Breast epithelium (tissue), 4 donors: Measurements from ENCODE around the gene COL4A5. TPM values are rescaled to one million over a fixed set of nuclear protein-coding genes. Genes with fewer than 3 reads are reported as not detected.

ENCODE experiments used
- DNase-seq, 2 donors: peaks; one replicate each; pipeline ENCODE4 v3.0.0-alpha.2; 2019; ENCODE audit warnings: low spot score in 2 of 2
- H3K27ac ChIP-seq, 2 donors: fragments of 200-600 bp; sonication (generic) in 1 of 2; one replicate each; pipeline ENCODE4 v1.5.1; 2016 to 2019; ENCODE audit warnings: mild to moderate bottlenecking in 1 of 2
- H3K27me3 ChIP-seq, 2 donors: fragments of 200-600 bp; sonication (generic) in 1 of 2; one replicate each; pipeline versions ENCODE4 v1.5.1 to v1.6.0; 2017 to 2019; ENCODE audit warnings: control low read depth in 1 of 2, mild to moderate bottlenecking in 1 of 2
- H3K36me3 ChIP-seq: fragments of 200-600 bp; one replicate; pipeline ENCODE4 v1.5.1; 2019
- H3K4me1 ChIP-seq, 2 donors: fragments of 200-600 bp; sonication (generic); one replicate each; pipeline ENCODE4 v1.5.1; 2016 to 2019; ENCODE audit warnings: control low read depth in 1 of 2
- H3K4me3 ChIP-seq, 3 donors: fragments of 200-600 bp; sonication (generic); 1 replicate in 2 of 3; 2 replicates in 1 of 3; pipeline ENCODE4 v1.5.1; 2016 to 2019; ENCODE audit warnings: mild to moderate bottlenecking in 3 of 3, moderate library complexity in 2 of 3
- H3K9me3 ChIP-seq, 2 donors: fragments of 200-600 bp; sonication (generic) in 1 of 2; one replicate each; pipeline ENCODE4 v1.5.1; 2016 to 2019; ENCODE audit warnings: control low read depth in 1 of 2
- POLR2A ChIP-seq: fragments of 450-650 bp; IDR thresholded peaks from one replicate; pipeline ENCODE4 v1.6.1; 2016; ENCODE audit warnings: antibody characterized with exemption, mild to moderate bottlenecking, moderate library complexity
- POLR2AphosphoS5 ChIP-seq, 3 donors: sonication (generic); formaldehyde crosslinking; IDR thresholded peaks; one replicate each; pipeline ENCODE4 v1.6.1; 2017; ENCODE audit warnings: antibody characterized with exemption in 3 of 3
- intact Hi-C: fragments of 100-400 bp; cut with DNase I; formaldehyde crosslinking; loops from one replicate; pipeline ENCODE4 v1.15.1; 2023; ENCODE audit warnings: low total_unique reads
- total RNA-seq, 3 donors: library from RNA; depleted of rRNA; stranded (reverse); fragments of >200 nt; gene quantifications; one replicate each; pipeline ENCODE4 v1.1.0, GENCODE V29; 2016
- TF ChIP-seq, protein P1 (sequence below), 3 donors: fragments of 450-650 bp; IDR thresholded peaks; one replicate each; pipeline ENCODE4 v1.5.1; 2016 to 2017; ENCODE audit warnings: antibody characterized with exemption in 3 of 3, mild to moderate bottlenecking in 3 of 3, moderate library complexity in 3 of 3

COL4A5 gene
- total RNA-seq, 3 donors from 2014 or later: 13.6 to 88.1 (median 75.1) TPM

- intact Hi-C loops: no loop called here
- Histone ChIP-seq H3K4me3 (no peak overlapping the region), H3K36me3 (no peaks in the 10 kb centered on the region), H3K4me1 (no peaks in the 10 kb centered on the region), H3K27ac (no peak overlapping the region), H3K9me3 (no peaks in the 10 kb centered on the region), H3K27me3 (peaks cover 0 to 53% of the 10 kb centered on the region in 2 donors)
- TF ChIP-seq, protein P1, sequence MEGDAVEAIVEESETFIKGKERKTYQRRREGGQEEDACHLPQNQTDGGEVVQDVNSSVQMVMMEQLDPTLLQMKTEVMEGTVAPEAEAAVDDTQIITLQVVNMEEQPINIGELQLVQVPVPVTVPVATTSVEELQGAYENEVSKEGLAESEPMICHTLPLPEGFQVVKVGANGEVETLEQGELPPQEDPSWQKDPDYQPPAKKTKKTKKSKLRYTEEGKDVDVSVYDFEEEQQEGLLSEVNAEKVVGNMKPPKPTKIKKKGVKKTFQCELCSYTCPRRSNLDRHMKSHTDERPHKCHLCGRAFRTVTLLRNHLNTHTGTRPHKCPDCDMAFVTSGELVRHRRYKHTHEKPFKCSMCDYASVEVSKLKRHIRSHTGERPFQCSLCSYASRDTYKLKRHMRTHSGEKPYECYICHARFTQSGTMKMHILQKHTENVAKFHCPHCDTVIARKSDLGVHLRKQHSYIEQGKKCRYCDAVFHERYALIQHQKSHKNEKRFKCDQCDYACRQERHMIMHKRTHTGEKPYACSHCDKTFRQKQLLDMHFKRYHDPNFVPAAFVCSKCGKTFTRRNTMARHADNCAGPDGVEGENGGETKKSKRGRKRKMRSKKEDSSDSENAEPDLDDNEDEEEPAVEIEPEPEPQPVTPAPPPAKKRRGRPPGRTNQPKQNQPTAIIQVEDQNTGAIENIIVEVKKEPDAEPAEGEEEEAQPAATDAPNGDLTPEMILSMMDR (IDR thresholded peaks at IDR 0.05): no peak
- TF ChIP-seq POLR2AphosphoS5 (IDR thresholded peaks at IDR 0.05) (no peak), POLR2A (no peak)
- DNase-seq: no peak
Measured at GRCh38 chrX:108419401-108419800, 20.2 kb upstream of the COL4A5 start.

- H3K4me3 ChIP-seq: no peak overlapping the region
- H3K36me3 ChIP-seq: no peaks in the 10 kb centered on the region
- H3K27me3 ChIP-seq: peaks cover 0 to 57% of the 10 kb centered on the region in 2 donors
- no peak overlapping the region for H3K27ac ChIP-seq
- H3K9me3 ChIP-seq: no peaks in the 10 kb centered on the region
- TF ChIP-seq POLR2A (no peak), POLR2AphosphoS5 (IDR thresholded peaks at IDR 0.05) (no peak)
- TF ChIP-seq, protein P1 (IDR thresholded peaks at IDR 0.05): no peak
- H3K4me1 ChIP-seq: no peaks in the 10 kb centered on the region
- intact Hi-C loops: no loop called here
- DNase-seq: no peak
Measured at GRCh38 chrX:108420481-108420880, 19.2 kb upstream of the COL4A5 start.

DNA sequence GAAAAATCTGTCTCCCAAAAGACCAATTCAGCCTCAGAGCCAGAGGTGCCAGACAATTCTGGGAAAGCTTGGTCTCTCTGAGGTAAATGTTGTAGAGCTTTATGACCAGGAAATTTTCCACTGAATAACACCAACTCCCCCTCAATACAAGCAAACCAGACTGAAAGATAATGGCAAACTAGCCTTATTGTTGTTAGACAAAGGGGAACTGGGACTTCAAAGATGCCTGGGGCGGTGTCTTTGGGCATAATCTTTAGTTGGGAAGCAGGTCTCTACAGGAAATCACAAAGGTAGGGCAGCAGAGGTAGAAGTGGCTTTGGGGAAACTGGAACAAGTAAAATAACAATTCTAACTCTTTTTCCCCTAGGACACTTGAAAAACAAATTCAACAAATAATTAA, 13.4 kb upstream of the COL4A5 start:
- no peak overlapping the region for H3K4me3 ChIP-seq
- no peaks in the 10 kb centered on the region for H3K4me1 ChIP-seq
- H3K36me3 ChIP-seq: no peaks in the 10 kb centered on the region
- TF ChIP-seq POLR2A: no peak
- no peak for TF ChIP-seq POLR2AphosphoS5 (IDR thresholded peaks at IDR 0.05)
- TF ChIP-seq, protein P1 (IDR thresholded peaks at IDR 0.05): no peak
- no peak overlapping the region for H3K27ac ChIP-seq
- H3K9me3 ChIP-seq: no peaks in the 10 kb centered on the region
- DNase-seq: no peak
- intact Hi-C loops: no loop called here
- peaks cover 0 to 37% of the 10 kb centered on the region in 2 donors for H3K27me3 ChIP-seq

DNA sequence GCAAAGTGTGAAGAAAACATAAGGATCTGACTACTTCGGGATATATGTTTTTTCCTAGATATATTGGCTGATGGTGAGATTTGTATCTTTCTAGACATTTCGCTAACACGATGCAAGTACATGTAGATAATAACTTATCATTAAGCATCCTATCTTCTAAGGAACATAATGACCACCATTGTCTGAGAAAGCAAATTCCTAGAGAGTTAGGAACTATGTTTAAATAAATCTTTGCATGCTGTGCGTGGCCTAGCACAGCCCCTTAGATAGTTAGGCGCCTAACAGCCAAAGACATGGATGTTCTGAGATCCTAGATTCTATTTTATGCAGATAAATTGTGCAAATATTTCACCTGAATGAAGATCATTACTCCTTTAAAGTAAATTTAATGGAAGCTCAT, 4.4 kb upstream of the COL4A5 start:
- Histone ChIP-seq H3K27me3 (peaks cover 0 to 66% of the 10 kb centered on the region in 2 donors), H3K9me3 (no peaks in the 10 kb centered on the region), H3K4me3 (no peak overlapping the region), H3K4me1 (no peaks in the 10 kb centered on the region), H3K36me3 (no peaks in the 10 kb centered on the region), H3K27ac (no peak overlapping the region)
- TF ChIP-seq POLR2A (no peak), POLR2AphosphoS5 (IDR thresholded peaks at IDR 0.05) (no peak)
- TF ChIP-seq, protein P1 (IDR thresholded peaks at IDR 0.05): no peak
- DNase-seq: no peak
- intact Hi-C loops: no loop called here

DNA sequence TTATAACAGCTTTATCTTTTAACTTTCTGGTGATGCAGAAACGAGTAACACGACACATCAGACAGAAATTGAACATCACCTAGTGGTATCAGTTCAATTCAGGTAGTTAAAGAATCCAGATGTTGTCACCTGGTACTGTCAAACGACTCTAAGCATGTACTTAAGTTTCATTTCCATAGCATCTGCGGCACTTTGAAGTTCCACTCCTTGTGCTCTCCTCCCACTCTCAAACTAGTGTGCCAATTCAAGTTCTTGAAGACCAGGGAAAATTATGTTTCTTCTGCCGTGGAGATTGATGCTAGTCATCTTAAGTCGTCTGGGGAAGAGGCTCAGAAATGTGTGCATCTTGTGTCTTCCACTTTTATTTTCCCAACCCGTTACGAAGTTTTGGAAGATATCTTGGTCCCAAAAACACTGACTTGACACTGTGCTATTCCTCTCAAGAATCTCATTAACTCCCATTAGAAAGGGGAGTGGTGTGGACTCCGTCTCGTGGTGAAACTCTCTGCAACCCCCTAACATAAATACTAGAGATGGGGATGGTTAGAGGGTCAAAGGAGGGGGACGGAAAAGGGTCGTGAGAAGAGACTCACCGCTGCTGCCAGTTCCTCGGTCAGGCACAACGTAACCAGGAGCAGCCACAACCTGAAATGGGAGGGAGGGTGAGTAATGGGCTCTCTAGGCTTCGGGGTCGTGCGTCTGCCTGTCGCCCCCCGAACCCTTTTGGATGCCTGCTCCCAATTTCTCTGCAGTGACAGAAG, 2.1 kb upstream of the COL4A5 start:
- Histone ChIP-seq H3K27ac (no peak overlapping the region), H3K4me1 (no peaks in the 10 kb centered on the region), H3K4me3 (peak overlapping the region; percentile 13 to 60 (median 54)), H3K27me3 (peaks cover 0 to 64% of the 10 kb centered on the region in 2 donors), H3K9me3 (no peaks in the 10 kb centered on the region), H3K36me3 (no peaks in the 10 kb centered on the region)
- intact Hi-C loops: no loop called here
- DNase-seq: no peak
- TF ChIP-seq, protein P1 (IDR thresholded peaks at IDR 0.05): no peak
- no peak for TF ChIP-seq POLR2AphosphoS5 (IDR thresholded peaks at IDR 0.05)
- no peak for TF ChIP-seq POLR2A
